Calu3 (cell line): ENCODE measurements around the gene PLCG2. TPM values are rescaled to one million over a fixed set of nuclear protein-coding genes. Genes with fewer than 3 reads are reported as not detected.

ENCODE experiments used
- BruUV-seq: library from RNA; stranded (reverse); fragments of 400-500 nt; replicated peaks from 2 replicates; lab custom pipeline; 2021; lab: Mats Ljungman, UMichigan
- CTCF ChIA-PET: fragments of 300-600 bp; sonication (Branson Sonifier 250); formaldehyde crosslinking; loops from one replicate; lab custom pipeline; 2022; ENCODE audit warnings: antibody characterized with exemption; lab: Charles Lee
- DNase-seq: peaks from one replicate; pipeline ENCODE4 v3.0.0; 2022
- H3K27ac Mint-ChIP-seq: one replicate; pipeline ENCODE4 v1.8.0; 2022; ENCODE audit warnings: mixed read lengths; ENCODE audit not compliant: unreplicated experiment
- H3K27me3 Mint-ChIP-seq: one replicate; pipeline ENCODE4 v1.8.0; 2022; ENCODE audit warnings: mixed read lengths; ENCODE audit not compliant: unreplicated experiment
- H3K36me3 Mint-ChIP-seq: one replicate; pipeline ENCODE4 v1.8.0; 2022; ENCODE audit warnings: mild to moderate bottlenecking, moderate library complexity, mixed read lengths; ENCODE audit not compliant: insufficient read depth, unreplicated experiment
- H3K4me1 Mint-ChIP-seq: one replicate; pipeline ENCODE4 v1.8.0; 2022; ENCODE audit warnings: mild to moderate bottlenecking, low read depth, mixed read lengths; ENCODE audit not compliant: unreplicated experiment
- H3K4me3 Mint-ChIP-seq: one replicate; pipeline ENCODE4 v1.8.0; 2022; ENCODE audit warnings: mild to moderate bottlenecking, low read depth, moderate library complexity, mixed read lengths; ENCODE audit not compliant: unreplicated experiment
- H3K9me3 Mint-ChIP-seq: one replicate; pipeline ENCODE4 v1.8.0; 2022; ENCODE audit warnings: low read depth, mixed read lengths; ENCODE audit not compliant: unreplicated experiment
- CTCF ChIP-seq: fragments of 200-600 bp; IDR thresholded peaks from one replicate; pipeline ENCODE4 v1.8.0; 2022; ENCODE audit warnings: antibody characterized with exemption; ENCODE audit not compliant: unreplicated experiment
- intact Hi-C: fragments of 100-400 bp; cut with micrococcal nuclease; formaldehyde crosslinking; loops from one replicate; pipeline ENCODE4 v1.10.0; 2022; ENCODE audit not compliant: unreplicated experiment
- total RNA-seq: library from RNA; stranded (reverse); gene quantifications from 2 replicates; pipeline ENCODE4 v1.2.3, GENCODE V29; 2022

The PLCG2 gene
- total RNA-seq, 1 experiment from 2014 or later = 3.4 TPM

- Mint-ChIP-seq H3K27ac (no peak overlapping the region), H3K4me3 (no peak overlapping the region), H3K27me3 (peaks cover 61% of the 10 kb centered on the region), H3K9me3 (no peaks in the 10 kb centered on the region), H3K36me3 (no peaks in the 10 kb centered on the region), H3K4me1 (no peaks in the 10 kb centered on the region)
- CTCF ChIA-PET = no interaction called here
- TF ChIP-seq CTCF = no peak
- intact Hi-C loops = no loop called here
- DNase-seq = no peak
- no TSS peak for BruUV-seq
Measured at GRCh38 chr16:81880816-81881215, 101.7 kb downstream of the PLCG2 start.

DNA sequence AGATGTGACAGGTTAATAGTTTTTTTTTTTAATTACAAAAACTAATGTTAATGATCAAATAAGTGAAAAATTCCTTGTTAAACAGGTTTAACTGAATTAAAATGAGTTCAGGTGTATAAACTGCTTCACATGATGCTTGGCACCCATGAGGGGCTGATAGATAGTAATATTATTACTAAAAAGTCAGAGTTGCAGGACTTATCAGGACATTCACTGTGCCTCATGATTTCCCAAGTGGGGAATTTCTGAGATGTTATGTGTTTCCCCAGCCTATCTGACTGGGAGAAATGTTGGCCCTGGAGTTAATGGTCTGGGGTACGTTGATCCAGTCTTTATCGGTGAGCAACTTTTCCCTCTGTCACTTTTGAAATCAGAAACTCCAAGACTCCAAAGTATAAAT lies 102.1 kb downstream of the PLCG2 start:
- TF ChIP-seq CTCF = no peak
- DNase-seq = no peak
- Mint-ChIP-seq H3K27me3 (peaks cover 66% of the 10 kb centered on the region), H3K9me3 (no peaks in the 10 kb centered on the region), H3K36me3 (no peaks in the 10 kb centered on the region), H3K4me1 (no peaks in the 10 kb centered on the region), H3K4me3 (no peak overlapping the region), H3K27ac (no peak overlapping the region)
- intact Hi-C loops = no loop called here
- no TSS peak for BruUV-seq
- CTCF ChIA-PET = no interaction called here

DNA sequence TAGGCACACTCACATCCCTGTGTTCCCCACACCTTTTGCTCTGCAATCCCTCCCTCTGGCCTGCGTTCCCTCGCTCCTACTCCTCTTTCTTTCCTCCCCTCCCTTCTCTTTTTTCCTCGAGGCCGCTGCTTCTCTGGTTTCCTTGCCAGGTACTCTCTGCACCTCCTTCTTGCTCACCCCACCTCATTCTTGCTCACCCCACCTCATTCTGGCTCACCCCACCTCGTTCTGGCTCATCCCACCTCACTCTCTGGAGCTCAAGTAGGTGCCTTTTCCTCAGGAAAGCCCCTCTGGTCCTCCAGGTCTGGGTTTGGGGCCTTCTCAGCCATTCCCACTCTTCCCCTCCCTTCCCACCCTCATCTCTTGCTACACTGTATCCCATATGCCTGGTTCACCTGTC lies 103.5 kb downstream of the PLCG2 start:
- peaks cover 78% of the 10 kb centered on the region for H3K27me3 Mint-ChIP-seq
- H3K4me1 Mint-ChIP-seq = no peaks in the 10 kb centered on the region
- CTCF ChIA-PET = interaction anchor here (1.3 kb wide), 1 partner anchor 9 kb away, joined by 4 read pairs; no protein-coding TSS in a partner anchor
- intact Hi-C loops = no loop called here
- no peaks in the 10 kb centered on the region for H3K9me3 Mint-ChIP-seq
- H3K27ac Mint-ChIP-seq = no peak overlapping the region
- no TSS peak for BruUV-seq
- H3K4me3 Mint-ChIP-seq = no peak overlapping the region
- H3K36me3 Mint-ChIP-seq = no peaks in the 10 kb centered on the region
- TF ChIP-seq CTCF = no peak
- DNase-seq = no peak

DNA sequence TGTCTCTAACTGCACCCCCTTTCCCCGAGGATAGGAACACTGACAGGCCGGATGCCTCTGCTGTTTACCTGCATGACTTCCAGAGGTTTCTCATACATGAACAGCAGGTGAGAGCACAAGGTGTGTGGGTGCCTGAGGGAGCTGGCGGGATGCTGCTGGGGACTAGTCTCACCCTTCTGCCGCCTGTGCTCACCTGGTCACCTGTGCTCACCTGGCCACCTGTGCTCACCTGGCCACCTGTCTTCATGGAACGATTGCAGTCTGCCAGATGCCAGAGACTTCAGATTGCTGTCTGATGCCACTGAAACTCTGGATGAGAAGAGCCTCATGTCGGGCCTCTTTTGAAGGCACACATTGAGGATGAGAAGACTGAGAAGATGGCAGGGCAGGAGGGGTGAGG lies 104.1 kb downstream of the PLCG2 start:
- BruUV-seq = no TSS peak
- no peak for DNase-seq
- CTCF ChIA-PET = interaction anchor here (1.3 kb wide), 1 partner anchor 9 kb away, joined by 4 read pairs; no protein-coding TSS in a partner anchor
- Mint-ChIP-seq H3K27me3 (peaks cover 79% of the 10 kb centered on the region), H3K4me3 (no peak overlapping the region), H3K36me3 (no peaks in the 10 kb centered on the region), H3K4me1 (no peaks in the 10 kb centered on the region), H3K27ac (no peak overlapping the region), H3K9me3 (no peaks in the 10 kb centered on the region)
- intact Hi-C loops = no loop called here
- TF ChIP-seq CTCF = no peak
